NCI-H1048 (cell line): ENCODE results near the gene CHST8.
"Not testable (repeated sequence)": the region's sequence is repeated elsewhere in the genome, so short reads cannot be mapped to it uniquely, and the experiment has no call there.

ENCODE experiments used
- DNase-seq: peaks from one replicate; lab custom pipeline; 2025; lab: John Stamatoyannopoulos, UW

CHST8 gene

GRCh38 chr19:33618363-33618762 is 3.4 kb upstream of the CHST8 start:
- not testable (repeated sequence) for DNase-seq

DNA sequence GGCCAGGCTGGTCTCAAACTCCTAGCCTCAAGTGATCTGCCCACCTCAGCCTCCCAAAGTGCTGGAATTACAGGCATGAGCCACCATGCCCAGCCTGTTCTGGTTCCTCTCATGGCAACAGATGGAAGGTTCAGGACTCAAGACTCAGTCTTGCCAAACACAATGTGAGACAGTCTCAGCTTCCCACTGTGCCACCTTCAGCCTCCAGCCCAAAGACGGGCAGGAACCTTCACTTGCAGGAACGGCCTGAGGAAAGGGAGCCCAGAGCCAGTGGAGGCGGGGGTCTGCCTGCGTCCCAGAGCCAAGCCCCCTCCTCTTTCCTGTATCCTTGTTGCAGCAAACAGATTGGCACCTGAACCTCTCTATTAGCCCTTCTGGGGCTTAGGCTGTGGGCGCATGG is 2.9 kb upstream of the CHST8 start:
- DNase-seq: no peak

GRCh38 chr19:33620611-33621010 is 1.1 kb upstream of the CHST8 start:
- no peak for DNase-seq

DNA sequence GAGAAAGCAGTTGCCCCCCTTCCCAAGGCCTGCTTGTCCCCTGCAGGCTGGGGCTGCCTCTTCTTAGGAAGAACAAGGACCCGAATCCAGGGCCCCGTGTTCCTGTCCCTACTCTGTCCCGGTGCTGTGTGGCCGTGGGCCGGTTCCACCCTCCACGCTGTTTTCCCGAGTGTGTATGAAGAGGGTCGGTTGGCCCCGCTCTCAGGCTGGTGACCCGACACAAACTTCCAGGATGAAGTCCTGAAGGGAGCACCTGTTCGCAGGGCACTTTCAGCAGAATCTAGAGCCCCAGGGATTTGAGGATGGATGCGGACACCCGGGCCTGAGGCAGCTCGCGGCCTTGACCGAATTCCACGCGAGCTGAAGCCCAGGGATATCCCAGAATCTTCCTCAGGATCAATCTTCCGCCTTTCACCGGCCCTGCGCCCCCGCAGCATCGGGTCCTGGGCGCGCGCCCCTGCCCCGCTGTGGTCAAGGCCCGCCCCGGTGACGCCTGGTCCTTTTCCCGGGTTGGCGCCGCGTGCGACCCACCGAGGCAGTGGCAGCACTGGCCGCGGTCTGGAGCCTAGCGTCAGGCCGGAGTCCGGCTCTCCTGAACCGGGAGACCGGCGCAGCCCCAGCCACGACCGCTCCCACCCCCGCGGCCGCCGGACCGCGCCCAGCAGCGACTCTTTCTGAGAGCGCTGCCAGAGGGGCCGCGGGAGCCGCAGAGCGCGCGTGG is 528 bp upstream of the CHST8 start:
- no peak for DNase-seq

GRCh38 chr19:33622505-33622808 is 704 bp downstream of the CHST8 start:
- DNase-seq: no peak

- no peak for DNase-seq
Measured at GRCh38 chr19:33622809-33623511, 1.2 kb downstream of the CHST8 start.

- no peak for DNase-seq
Measured at GRCh38 chr19:33624586-33624985, 2.8 kb downstream of the CHST8 start.

GRCh38 chr19:33627526-33627925 is 5.8 kb downstream of the CHST8 start:
- no peak for DNase-seq

DNA sequence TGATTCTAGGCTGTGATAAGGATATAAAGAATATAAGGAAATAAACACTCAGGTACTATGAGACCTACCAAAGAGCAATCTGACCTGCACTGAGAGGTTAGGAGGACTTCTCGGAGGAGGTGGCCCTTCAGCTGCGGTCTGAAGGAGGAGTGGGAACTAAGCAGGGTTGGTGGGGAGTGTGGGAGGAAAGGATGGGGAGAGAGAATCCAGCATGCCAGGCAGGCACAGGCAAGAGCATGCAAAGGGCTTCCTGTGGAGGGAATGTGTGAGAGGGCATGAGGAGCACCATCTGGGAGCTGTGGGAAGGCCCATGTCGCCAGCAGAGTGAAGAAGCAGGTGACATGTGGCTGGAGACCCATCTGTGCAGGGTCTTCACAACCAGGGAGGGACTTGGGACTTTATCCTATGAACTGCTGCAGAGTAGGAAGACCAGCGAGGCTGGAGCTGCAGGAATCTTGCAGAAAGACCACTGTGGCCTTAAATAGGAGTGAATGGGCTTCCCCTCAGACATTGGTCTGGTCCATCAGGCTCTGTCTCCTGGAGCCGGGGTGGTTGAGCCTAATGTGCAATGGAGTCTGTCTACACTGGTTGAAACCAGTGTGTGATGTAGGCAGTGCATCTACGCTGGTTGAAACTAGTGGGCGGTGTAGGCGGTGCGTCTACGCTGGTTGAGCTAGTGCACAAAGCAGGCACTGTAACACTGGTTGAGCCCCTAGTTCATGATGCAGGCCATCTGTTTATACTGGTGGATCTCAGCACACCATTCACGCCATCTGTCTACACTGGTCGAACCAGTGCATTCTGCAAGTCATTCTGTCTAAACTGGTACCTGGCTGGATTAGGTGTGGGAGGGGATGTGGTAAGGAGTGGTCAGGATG is 6.4 kb downstream of the CHST8 start:
- no peak for DNase-seq

DNA sequence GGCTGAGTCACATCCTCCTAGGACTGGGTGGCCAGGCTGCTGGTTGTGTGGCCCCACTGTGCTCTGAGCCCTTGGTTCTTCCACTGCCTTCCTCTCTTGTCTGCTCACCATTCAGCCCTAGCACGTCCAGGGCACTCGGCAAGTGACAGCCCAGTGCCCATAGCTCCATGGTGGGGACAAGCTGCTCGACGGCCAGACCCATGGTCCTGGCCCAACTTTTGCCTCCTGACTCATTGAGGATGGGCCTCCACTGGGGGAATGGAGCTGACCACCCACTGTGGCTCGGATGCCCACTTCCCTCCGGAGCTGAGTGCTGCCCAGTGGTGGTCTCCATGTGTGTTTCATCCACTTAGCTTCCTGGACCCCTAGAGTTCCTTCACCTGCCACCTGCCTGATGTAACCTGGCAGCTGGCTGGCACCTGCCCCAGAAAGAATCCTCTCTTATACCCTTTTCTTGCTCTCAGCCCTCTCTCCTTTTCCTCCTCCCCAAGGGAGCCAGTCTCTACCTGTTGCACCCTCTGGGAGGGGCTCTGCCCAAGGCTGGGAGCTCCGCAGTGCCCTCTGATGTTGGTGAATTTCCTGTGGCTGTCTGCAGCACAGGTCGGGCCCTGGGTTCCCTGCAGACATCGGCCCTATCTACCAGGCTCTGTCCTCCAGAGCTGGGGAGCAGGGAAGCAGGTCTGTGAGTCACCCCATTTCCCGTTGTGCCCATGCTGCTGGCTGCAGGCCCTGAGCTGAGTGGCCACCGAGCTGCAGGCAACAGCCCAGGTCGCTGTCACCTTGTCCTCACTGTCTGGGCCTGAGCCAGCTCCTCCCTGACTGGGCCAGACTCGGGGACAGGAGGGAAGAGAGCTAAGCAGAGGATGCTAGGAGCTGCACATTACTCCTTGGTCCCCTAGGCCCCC is 7.4 kb downstream of the CHST8 start:
- no peak for DNase-seq

DNA sequence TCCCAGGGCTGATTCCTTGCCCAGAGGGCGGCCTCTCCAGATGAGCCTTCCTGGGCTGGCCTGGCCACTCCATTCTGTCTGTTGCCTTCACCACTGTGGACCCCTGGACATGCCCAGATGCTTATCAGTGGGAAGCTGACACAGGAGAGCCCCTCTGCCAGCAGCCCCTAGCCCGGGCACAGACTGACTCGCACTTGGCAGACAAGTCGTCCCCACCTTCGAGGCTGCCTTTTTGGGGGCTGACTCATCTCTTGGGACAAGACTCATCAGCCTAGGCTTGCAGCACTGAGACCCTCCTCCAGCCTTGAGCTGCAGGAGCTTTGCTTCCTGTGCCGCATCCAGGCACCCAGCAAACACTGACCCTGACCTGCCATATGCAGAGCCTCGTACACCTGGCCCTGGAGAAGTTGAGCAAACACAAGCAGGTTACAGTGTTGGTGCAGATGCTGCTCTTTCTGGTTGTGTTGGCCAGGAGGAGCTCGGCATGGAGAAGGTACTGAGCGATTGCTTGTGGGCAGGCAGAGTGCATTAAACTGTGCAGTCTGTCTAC is 8.1 kb downstream of the CHST8 start:
- DNase-seq: no peak

- DNase-seq: no peak
Measured at GRCh38 chr19:33630880-33631608, 9.3 kb downstream of the CHST8 start.

- DNase-seq: no peak
Measured at GRCh38 chr19:33631609-33631973, 9.8 kb downstream of the CHST8 start.

DNA sequence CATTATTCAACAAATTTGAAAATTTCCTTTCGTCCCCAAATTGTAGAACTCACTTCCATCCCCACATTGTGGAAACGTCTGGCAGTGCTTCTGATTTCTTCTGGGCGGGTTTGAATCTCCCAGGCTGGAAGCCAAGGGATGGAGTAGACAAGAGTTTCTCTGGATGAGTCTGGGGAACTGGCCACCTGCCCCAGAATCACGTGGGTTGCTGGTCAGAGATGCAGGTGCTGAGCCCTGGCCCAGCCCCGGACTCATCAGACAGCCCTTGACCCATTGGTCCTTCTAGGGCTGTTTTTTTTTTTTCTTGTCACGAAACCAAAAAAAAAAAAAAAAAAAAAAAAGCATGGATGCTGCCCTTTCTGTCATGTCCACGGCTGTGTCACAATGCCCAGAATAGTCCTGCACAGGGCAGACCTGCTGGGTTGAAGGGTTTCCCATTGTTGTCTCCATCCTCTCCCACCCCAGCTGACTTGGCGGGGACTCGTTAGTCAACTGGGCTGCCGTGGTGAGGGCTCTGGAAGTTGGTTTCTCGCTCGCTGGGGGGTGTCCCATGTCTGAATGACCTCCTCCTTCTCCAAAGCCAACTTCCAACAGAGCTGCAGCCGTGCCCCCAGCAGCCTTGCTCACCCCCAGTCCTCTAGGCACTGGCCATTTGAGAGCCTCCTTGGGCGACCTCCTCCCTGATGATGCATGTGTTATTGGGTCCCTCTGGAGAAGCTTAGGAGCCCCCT is 12.8 kb downstream of the CHST8 start:
- no peak for DNase-seq

GRCh38 chr19:33638167-33639034 is 16.6 kb downstream of the CHST8 start:
- DNase-seq: no peak

- DNase-seq: no peak
Measured at GRCh38 chr19:33639035-33639681, 17.4 kb downstream of the CHST8 start.

GRCh38 chr19:33640773-33641172 is 19.0 kb downstream of the CHST8 start:
- no peak for DNase-seq

DNA sequence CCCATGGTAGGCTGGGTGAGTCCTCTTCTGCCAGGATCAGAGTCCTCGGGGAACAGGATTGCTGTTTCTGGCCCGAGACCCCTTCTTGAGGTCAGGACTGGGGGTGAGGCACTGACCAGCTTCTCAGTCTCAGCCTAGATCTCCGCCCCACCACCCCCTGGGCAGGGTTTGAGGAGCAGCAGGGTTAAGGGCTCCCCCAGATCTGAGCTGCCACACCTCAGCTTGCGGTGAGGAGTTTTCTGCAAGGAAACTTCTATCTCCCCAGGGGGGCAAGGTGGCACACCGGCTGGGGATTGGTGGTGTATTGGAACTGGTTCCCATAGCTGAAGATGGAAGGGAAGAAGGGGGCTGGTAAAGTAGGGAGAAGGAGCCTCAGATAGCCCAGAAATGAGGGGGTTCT is 19.5 kb downstream of the CHST8 start:
- DNase-seq: no peak
